ENCODE results near the gene EQTN.

The EQTN gene

DNA sequence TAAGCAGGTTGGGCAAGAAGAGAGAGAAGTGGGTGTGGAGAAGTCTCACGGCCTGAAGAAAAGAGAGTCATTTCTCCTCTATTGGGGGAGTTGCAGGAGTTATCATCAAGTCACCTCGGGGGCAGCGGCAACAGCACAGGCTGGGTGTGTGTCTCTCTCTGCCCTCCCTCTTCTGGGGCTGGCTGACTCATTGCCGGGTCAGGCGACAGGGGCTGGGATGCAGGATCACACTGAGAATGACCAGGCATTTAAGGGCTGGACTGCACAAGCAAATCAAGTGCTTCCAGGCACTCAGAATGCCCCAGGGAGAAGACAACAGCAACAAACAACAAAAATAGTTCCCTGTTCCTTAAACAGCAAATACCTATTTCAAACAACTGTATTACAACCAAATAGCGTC lies 6.3 kb upstream of the EQTN start:
- DNase-seq (ENCODE audit: extremely low read depth, insufficient read length): no peak
- Histone ChIP-seq H3K4me3 (replicated peaks; ENCODE audit: low read depth, low read length) (no peak overlapping the region), H3K27me3 (replicated peaks; ENCODE audit: control insufficient read depth, insufficient read depth, low read length) (no peaks in the 10 kb centered on the region; the same call in 1 of the 2 replicates), H3K36me3 (ENCODE audit: control insufficient read depth, insufficient read depth, low read length) (no peaks in the 10 kb centered on the region)
- no peak for TF ChIP-seq CTCF (IDR thresholded peaks at IDR 0.05; ENCODE audit: insufficient read depth, low read length, poor library complexity, severe bottlenecking)

- no peak overlapping the region for H3K4me3 ChIP-seq (replicated peaks; ENCODE audit: low read depth, low read length)
- TF ChIP-seq CTCF (IDR thresholded peaks at IDR 0.05; ENCODE audit: insufficient read depth, low read length, poor library complexity, severe bottlenecking): no peak
- no peaks in the 10 kb centered on the region for H3K27me3 ChIP-seq (replicated peaks; ENCODE audit: control insufficient read depth, insufficient read depth, low read length)
- no peak for DNase-seq (ENCODE audit: extremely low read depth, insufficient read length)
- H3K36me3 ChIP-seq (ENCODE audit: control insufficient read depth, insufficient read depth, low read length): no peaks in the 10 kb centered on the region
Measured at GRCh38 chr9:27293996-27294395, 3.0 kb downstream of the EQTN start.

DNA sequence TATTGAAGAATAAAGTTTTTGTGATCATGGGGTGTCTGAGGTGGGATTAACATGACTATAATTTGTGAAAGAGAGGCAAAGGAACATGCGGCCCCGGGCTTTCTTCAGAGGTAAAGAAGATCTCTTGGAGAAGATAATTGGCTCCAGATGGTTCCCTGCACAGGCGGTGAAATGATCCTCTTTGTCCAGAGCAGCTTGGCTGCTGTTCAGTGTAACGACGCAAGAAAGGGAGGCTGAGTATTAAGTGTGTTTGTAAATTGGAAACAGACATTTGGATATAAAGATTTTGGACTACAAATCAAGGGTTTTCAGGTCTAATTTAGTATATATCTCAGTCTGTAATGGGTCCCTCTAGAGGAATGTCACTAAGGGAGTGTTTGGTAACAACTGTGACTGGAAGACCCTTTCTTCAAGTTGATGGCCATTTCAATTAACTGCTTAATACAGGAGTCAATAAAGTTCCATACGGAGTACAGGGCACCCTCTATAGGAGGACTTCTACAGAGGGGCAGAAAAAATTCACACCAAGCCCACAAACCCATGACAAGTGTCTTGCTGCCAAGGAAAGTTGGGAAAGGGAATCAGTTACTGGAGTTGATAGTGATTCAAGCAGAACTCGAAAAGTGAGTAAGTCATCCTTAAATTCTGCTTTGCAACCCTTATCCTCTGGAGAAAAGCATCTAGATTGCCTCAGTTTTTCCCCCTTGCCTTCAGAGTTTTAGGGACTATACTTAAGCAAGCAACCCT lies 4.1 kb downstream of the EQTN start:
- no peak for TF ChIP-seq CTCF (IDR thresholded peaks at IDR 0.05; ENCODE audit: insufficient read depth, low read length, poor library complexity, severe bottlenecking)
- Histone ChIP-seq H3K4me3 (replicated peaks; ENCODE audit: low read depth, low read length) (no peak overlapping the region), H3K27me3 (replicated peaks; ENCODE audit: control insufficient read depth, insufficient read depth, low read length) (no peaks in the 10 kb centered on the region), H3K36me3 (ENCODE audit: control insufficient read depth, insufficient read depth, low read length) (no peaks in the 10 kb centered on the region)
- no peak for DNase-seq (ENCODE audit: extremely low read depth, insufficient read length)

DNA sequence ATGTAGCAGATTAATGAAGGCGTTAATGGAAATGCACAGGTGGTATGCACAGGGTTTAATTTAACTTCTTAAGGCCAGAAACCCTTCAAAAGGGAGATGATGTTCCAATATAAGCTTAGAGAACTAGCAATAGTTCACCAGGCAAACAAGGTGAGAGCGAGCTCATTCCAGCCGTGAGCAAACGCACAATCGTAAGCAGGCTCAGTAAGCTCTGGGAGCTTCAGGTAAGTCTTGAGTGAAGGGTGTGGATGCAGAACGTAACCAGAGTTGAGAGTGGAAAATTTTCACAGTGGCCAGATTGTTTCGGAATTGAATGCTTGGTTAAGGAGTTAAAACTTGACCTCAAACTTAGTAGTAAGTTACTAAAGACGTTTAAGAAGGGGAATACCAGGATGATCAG lies 5.7 kb downstream of the EQTN start:
- H3K27me3 ChIP-seq (replicated peaks; ENCODE audit: control insufficient read depth, insufficient read depth, low read length): no peaks in the 10 kb centered on the region
- TF ChIP-seq CTCF (IDR thresholded peaks at IDR 0.05; ENCODE audit: insufficient read depth, low read length, poor library complexity, severe bottlenecking): no peak

GRCh38 chr9:27282269-27282668 lies 14.7 kb downstream of the EQTN start:
- no peak overlapping the region for H3K4me3 ChIP-seq (replicated peaks; ENCODE audit: low read depth, low read length)
- DNase-seq (ENCODE audit: extremely low read depth, insufficient read length): no peak
- TF ChIP-seq CTCF (IDR thresholded peaks at IDR 0.05; ENCODE audit: insufficient read depth, low read length, poor library complexity, severe bottlenecking): no peak
- no peaks in the 10 kb centered on the region for H3K36me3 ChIP-seq (ENCODE audit: control insufficient read depth, insufficient read depth, low read length)
- peaks cover 1% of the 10 kb centered on the region; the same call in 1 of the 2 replicates for H3K27me3 ChIP-seq (replicated peaks; ENCODE audit: control insufficient read depth, insufficient read depth, low read length)

More for the DNA sequence above, 5.7 kb downstream of the EQTN start:
- Histone ChIP-seq H3K36me3 (ENCODE audit: control insufficient read depth, insufficient read depth, low read length) (no peaks in the 10 kb centered on the region), H3K4me3 (replicated peaks; ENCODE audit: low read depth, low read length) (no peak overlapping the region)
- DNase-seq (ENCODE audit: extremely low read depth, insufficient read length): no peak

Measured in GM06990 (cell line).